ENCODE results near the gene VAV2.

GRCh38 chr9:133957328-133957727, 34.8 kb downstream of the VAV2 start:
- TF ChIP-seq RAD21 (IDR thresholded peaks at IDR 0.05; ENCODE audit: low read length) (no peak), POLR2AphosphoS5 (IDR thresholded peaks at IDR 0.05; ENCODE audit: low read depth, low read length) (no peak), CTCF (IDR thresholded peaks at IDR 0.05) (no peak), FOXM1 (IDR thresholded peaks at IDR 0.05; ENCODE audit: low read depth) (no peak)

Measured in SK-N-SH (cell line).